ENCODE results near the gene CHD9NB.
A peak's percentile ranks its signal among the peaks of the same experiment; 100 is the strongest.

Gene CHD9NB

GRCh38 chr16:53085369-53085843, 32.7 kb upstream of the CHD9NB start:
- Histone ChIP-seq H3K4me1 (peaks cover 58% of the 10 kb centered on the region), H3K4me3 (ENCODE audit: low read depth, low read length) (peak overlapping the region; percentile 24; the same call in 1 of the 2 replicates), H3K27me3 (no peaks in the 10 kb centered on the region), H3K9me3 (no peaks in the 10 kb centered on the region), H3K36me3 (no peaks in the 10 kb centered on the region)
- DNase-seq, result peak; percentile 87
- TF ChIP-seq CTCF (IDR thresholded peaks at IDR 0.05; ENCODE audit: low read depth, low read length), result peak; percentile 16; the same call in 1 of the 2 replicates

- H3K36me3 ChIP-seq, result no peaks in the 10 kb centered on the region
- H3K27me3 ChIP-seq, result no peaks in the 10 kb centered on the region
- peaks cover 58% of the 10 kb centered on the region for H3K4me1 ChIP-seq
- H3K9me3 ChIP-seq, result no peaks in the 10 kb centered on the region
- TF ChIP-seq CTCF (IDR thresholded peaks at IDR 0.05; ENCODE audit: low read depth, low read length), result no peak
- no peak overlapping the region for H3K4me3 ChIP-seq (ENCODE audit: low read depth, low read length)
- DNase-seq, result no peak
Measured at GRCh38 chr16:53084746-53085334, 32.1 kb upstream of the CHD9NB start.

- Histone ChIP-seq H3K9me3 (no peaks in the 10 kb centered on the region), H3K27me3 (no peaks in the 10 kb centered on the region), H3K4me3 (ENCODE audit: low read depth, low read length) (no peak overlapping the region), H3K36me3 (no peaks in the 10 kb centered on the region), H3K4me1 (peaks cover 62% of the 10 kb centered on the region)
- TF ChIP-seq CTCF (IDR thresholded peaks at IDR 0.05; ENCODE audit: low read depth, low read length), result no peak
- DNase-seq, result no peak
Measured at GRCh38 chr16:53084141-53084541, 31.4 kb upstream of the CHD9NB start.

GRCh38 chr16:53083119-53083518, 30.4 kb upstream of the CHD9NB start:
- no peaks in the 10 kb centered on the region for H3K9me3 ChIP-seq
- H3K4me3 ChIP-seq (ENCODE audit: low read depth, low read length), result no peak overlapping the region
- TF ChIP-seq CTCF (IDR thresholded peaks at IDR 0.05; ENCODE audit: low read depth, low read length), result no peak
- no peak for DNase-seq
- no peaks in the 10 kb centered on the region; the same call in 1 of the 2 replicates for H3K36me3 ChIP-seq
- H3K4me1 ChIP-seq, result peaks cover 72% of the 10 kb centered on the region
- no peaks in the 10 kb centered on the region for H3K27me3 ChIP-seq

- no peaks in the 10 kb centered on the region for H3K9me3 ChIP-seq
- peaks cover 73% of the 10 kb centered on the region for H3K4me1 ChIP-seq
- no peak for TF ChIP-seq CTCF (IDR thresholded peaks at IDR 0.05; ENCODE audit: low read depth, low read length)
- DNase-seq, result no peak
- no peaks in the 10 kb centered on the region; the same call in 1 of the 2 replicates for H3K36me3 ChIP-seq
- no peak overlapping the region for H3K4me3 ChIP-seq (ENCODE audit: low read depth, low read length)
- no peaks in the 10 kb centered on the region for H3K27me3 ChIP-seq
Measured at GRCh38 chr16:53082509-53082908, 29.8 kb upstream of the CHD9NB start.

GRCh38 chr16:53081686-53082407, 29.1 kb upstream of the CHD9NB start:
- H3K9me3 ChIP-seq, result no peaks in the 10 kb centered on the region
- no peak overlapping the region for H3K4me3 ChIP-seq (ENCODE audit: low read depth, low read length)
- no peaks in the 10 kb centered on the region; the same call in 1 of the 2 replicates for H3K36me3 ChIP-seq
- peaks cover 69% of the 10 kb centered on the region for H3K4me1 ChIP-seq
- no peak for TF ChIP-seq CTCF (IDR thresholded peaks at IDR 0.05; ENCODE audit: low read depth, low read length)
- no peaks in the 10 kb centered on the region for H3K27me3 ChIP-seq
- DNase-seq, result no peak

Measured in BE2C (cell line).